ENCODE measurements around the gene KDM6A. TPM values are rescaled to one million over a fixed set of nuclear protein-coding genes. Genes with fewer than 3 reads are reported as not detected.
"Not testable (repeated sequence)": the region's sequence is repeated elsewhere in the genome, so short reads cannot be mapped to it uniquely, and the experiment has no call there.

The KDM6A gene
- total RNA-seq (13.6 and 28.4 TPM in 2 replicates), polyA plus RNA-seq (13.4 and 13.8 TPM in 2 replicates), polyA minus RNA-seq (ENCODE audit: low replicate concordance) (7.5 and 32.5 TPM in 2 replicates)
- polyA plus RNA-seq (2012) = 7.6 and 8.0 TPM in 2 replicates

- Histone ChIP-seq H3K9me3 (ENCODE audit: control insufficient read depth, insufficient read depth, low read depth, low read length) (no peaks in the 10 kb centered on the region), H3K36me3 (ENCODE audit: control insufficient read depth, insufficient read depth, low read length) (no peaks in the 10 kb centered on the region), H3K27ac (ENCODE audit: insufficient read depth, low read length) (peak within 1 kb of the TSS; percentile 92), H3K4me1 (ENCODE audit: control insufficient read depth, extremely low read depth, insufficient read depth, low read length) (no peaks in the 10 kb centered on the region), H3K4me2 (ENCODE audit: extremely low read depth, insufficient read depth, low read length) (peak within 1 kb of the TSS; percentile 96), H3K4me3 (replicated peaks in 1 of 4; ENCODE audit: control extremely low read depth in 1 of 4, insufficient read depth in 1 of 4, low read depth in 3 of 4, low read length in 4 of 4) (peak within 1 kb of the TSS; percentile 78 to 95 (median 94)), H2AFZ (ENCODE audit: low read length) (peak within 1 kb of the TSS; percentile 70), H3K9ac (ENCODE audit: insufficient read depth, low read length) (peak within 1 kb of the TSS; percentile 91), H4K20me1 (ENCODE audit: control insufficient read depth, extremely low read depth, insufficient read depth, low read length) (no peaks in the 10 kb centered on the region), H3K79me2 (ENCODE audit: control insufficient read depth, insufficient read depth, low read length) (peaks cover 38% of the 10 kb centered on the region), H3K27me3 (ENCODE audit: control insufficient read depth, insufficient read depth, low read length) (no peaks in the 10 kb centered on the region)
- TF ChIP-seq, protein P1, sequence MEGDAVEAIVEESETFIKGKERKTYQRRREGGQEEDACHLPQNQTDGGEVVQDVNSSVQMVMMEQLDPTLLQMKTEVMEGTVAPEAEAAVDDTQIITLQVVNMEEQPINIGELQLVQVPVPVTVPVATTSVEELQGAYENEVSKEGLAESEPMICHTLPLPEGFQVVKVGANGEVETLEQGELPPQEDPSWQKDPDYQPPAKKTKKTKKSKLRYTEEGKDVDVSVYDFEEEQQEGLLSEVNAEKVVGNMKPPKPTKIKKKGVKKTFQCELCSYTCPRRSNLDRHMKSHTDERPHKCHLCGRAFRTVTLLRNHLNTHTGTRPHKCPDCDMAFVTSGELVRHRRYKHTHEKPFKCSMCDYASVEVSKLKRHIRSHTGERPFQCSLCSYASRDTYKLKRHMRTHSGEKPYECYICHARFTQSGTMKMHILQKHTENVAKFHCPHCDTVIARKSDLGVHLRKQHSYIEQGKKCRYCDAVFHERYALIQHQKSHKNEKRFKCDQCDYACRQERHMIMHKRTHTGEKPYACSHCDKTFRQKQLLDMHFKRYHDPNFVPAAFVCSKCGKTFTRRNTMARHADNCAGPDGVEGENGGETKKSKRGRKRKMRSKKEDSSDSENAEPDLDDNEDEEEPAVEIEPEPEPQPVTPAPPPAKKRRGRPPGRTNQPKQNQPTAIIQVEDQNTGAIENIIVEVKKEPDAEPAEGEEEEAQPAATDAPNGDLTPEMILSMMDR (conservative IDR thresholded peaks at IDR 0.05 in 1 of 2, IDR thresholded peaks at IDR 0.05 in 1 of 2; ENCODE audit: low read depth in 1 of 2, low read length in 2 of 2) = no peak
- TF ChIP-seq EZH2 (IDR thresholded peaks at IDR 0.05; ENCODE audit: low read length, missing control alignments) = no peak
- DNase-seq (ENCODE audit: low read depth in 2 of 2) = peak; percentile 95 to 98
Measured at GRCh38 chrX:44872821-44873414, at the start of gene KDM6A. Gene KDM6A, plus strand, starts transcription at chrX:44873188. Its CDS starts 364 bp downstream, at chrX:44873552.

GRCh38 chrX:44823193-44823592 lies 49.8 kb upstream of the KDM6A start:
- not testable (repeated sequence) for H2AFZ ChIP-seq (ENCODE audit: low read length); DNase-seq (ENCODE audit: low read depth in 2 of 2); H3K4me1 ChIP-seq (ENCODE audit: control insufficient read depth, extremely low read depth, insufficient read depth, low read length); H3K4me2 ChIP-seq (ENCODE audit: extremely low read depth, insufficient read depth, low read length); H3K9me3 ChIP-seq (ENCODE audit: control insufficient read depth, insufficient read depth, low read depth, low read length); H3K9ac ChIP-seq (ENCODE audit: insufficient read depth, low read length); H4K20me1 ChIP-seq (ENCODE audit: control insufficient read depth, extremely low read depth, insufficient read depth, low read length); H3K79me2 ChIP-seq (ENCODE audit: control insufficient read depth, insufficient read depth, low read length); H3K27ac ChIP-seq (ENCODE audit: insufficient read depth, low read length); H3K27me3 ChIP-seq (ENCODE audit: control insufficient read depth, insufficient read depth, low read length); H3K4me3 ChIP-seq (replicated peaks in 1 of 4; ENCODE audit: control extremely low read depth in 1 of 4, insufficient read depth in 1 of 4, low read depth in 3 of 4, low read length in 4 of 4); H3K36me3 ChIP-seq (ENCODE audit: control insufficient read depth, insufficient read depth, low read length)

GRCh38 chrX:44828008-44828605 lies 44.9 kb upstream of the KDM6A start:
- Histone ChIP-seq H2AFZ (ENCODE audit: low read length) (no peak overlapping the region), H3K27me3 (ENCODE audit: control insufficient read depth, insufficient read depth, low read length) (no peaks in the 10 kb centered on the region), H4K20me1 (ENCODE audit: control insufficient read depth, extremely low read depth, insufficient read depth, low read length) (no peaks in the 10 kb centered on the region), H3K4me3 (replicated peaks in 1 of 4; ENCODE audit: control extremely low read depth in 1 of 4, insufficient read depth in 1 of 4, low read depth in 3 of 4, low read length in 4 of 4) (no peak overlapping the region), H3K36me3 (ENCODE audit: control insufficient read depth, insufficient read depth, low read length) (no peaks in the 10 kb centered on the region), H3K27ac (ENCODE audit: insufficient read depth, low read length) (no peak overlapping the region), H3K79me2 (ENCODE audit: control insufficient read depth, insufficient read depth, low read length) (no peaks in the 10 kb centered on the region), H3K4me2 (ENCODE audit: extremely low read depth, insufficient read depth, low read length) (no peak overlapping the region), H3K9me3 (ENCODE audit: control insufficient read depth, insufficient read depth, low read depth, low read length) (no peaks in the 10 kb centered on the region), H3K9ac (ENCODE audit: insufficient read depth, low read length) (no peak overlapping the region), H3K4me1 (ENCODE audit: control insufficient read depth, extremely low read depth, insufficient read depth, low read length) (no peaks in the 10 kb centered on the region)
- TF ChIP-seq, protein P1 (conservative IDR thresholded peaks at IDR 0.05 in 1 of 2, IDR thresholded peaks at IDR 0.05 in 1 of 2; ENCODE audit: low read depth in 1 of 2, low read length in 2 of 2) = no peak
- no peak for TF ChIP-seq EZH2 (IDR thresholded peaks at IDR 0.05; ENCODE audit: low read length, missing control alignments)
- DNase-seq (ENCODE audit: low read depth in 2 of 2) = peak; percentile 88 to 92
